Measurements from ENCODE around the gene SRPX.

DNA sequence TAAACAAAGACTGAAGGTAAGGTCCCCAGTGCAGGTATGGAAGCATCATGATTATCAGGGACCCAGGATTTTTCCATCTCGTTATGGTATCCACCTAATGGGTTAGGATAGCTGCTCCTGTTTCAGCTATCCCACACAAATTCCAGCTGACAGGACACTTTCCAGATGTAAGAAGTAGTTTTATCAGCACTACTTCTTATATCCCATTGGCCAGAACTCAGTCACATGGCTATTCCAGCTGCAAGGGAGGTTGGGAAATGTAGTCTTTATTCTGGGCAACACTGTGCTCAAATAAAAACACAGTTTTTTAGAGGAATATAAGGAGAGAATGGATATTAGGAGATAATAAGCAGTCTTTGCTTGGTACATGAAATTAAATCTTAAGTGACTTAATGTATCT is 96.7 kb downstream of the SRPX start:
- TF ChIP-seq MED13 (CRISPR knock-in tag; IDR thresholded peaks at IDR 0.05) (no peak), EED (CRISPR knock-in tag; IDR thresholded peaks at IDR 0.05) (no peak), ZNF496 (CRISPR knock-in tag; IDR thresholded peaks at IDR 0.05; ENCODE audit: insufficient replicate concordance) (no peak), ZNF253 (CRISPR knock-in tag; IDR thresholded peaks at IDR 0.05; ENCODE audit: borderline replicate concordance) (no peak), ZFP41 (CRISPR knock-in tag; IDR thresholded peaks at IDR 0.05; ENCODE audit: borderline replicate concordance) (no peak), POLR2AphosphoS5 (IDR thresholded peaks at IDR 0.05; ENCODE audit: low read depth, low read length) (no peak), POLR2A (IDR thresholded peaks at IDR 0.05; ENCODE audit: insufficient read depth in 1 of 2, low read depth in 2 of 2, low read length in 2 of 2) (no peak), ZFP37 (CRISPR knock-in tag; IDR thresholded peaks at IDR 0.05; ENCODE audit: borderline replicate concordance) (no peak)
- TF ChIP-seq, protein P1, sequence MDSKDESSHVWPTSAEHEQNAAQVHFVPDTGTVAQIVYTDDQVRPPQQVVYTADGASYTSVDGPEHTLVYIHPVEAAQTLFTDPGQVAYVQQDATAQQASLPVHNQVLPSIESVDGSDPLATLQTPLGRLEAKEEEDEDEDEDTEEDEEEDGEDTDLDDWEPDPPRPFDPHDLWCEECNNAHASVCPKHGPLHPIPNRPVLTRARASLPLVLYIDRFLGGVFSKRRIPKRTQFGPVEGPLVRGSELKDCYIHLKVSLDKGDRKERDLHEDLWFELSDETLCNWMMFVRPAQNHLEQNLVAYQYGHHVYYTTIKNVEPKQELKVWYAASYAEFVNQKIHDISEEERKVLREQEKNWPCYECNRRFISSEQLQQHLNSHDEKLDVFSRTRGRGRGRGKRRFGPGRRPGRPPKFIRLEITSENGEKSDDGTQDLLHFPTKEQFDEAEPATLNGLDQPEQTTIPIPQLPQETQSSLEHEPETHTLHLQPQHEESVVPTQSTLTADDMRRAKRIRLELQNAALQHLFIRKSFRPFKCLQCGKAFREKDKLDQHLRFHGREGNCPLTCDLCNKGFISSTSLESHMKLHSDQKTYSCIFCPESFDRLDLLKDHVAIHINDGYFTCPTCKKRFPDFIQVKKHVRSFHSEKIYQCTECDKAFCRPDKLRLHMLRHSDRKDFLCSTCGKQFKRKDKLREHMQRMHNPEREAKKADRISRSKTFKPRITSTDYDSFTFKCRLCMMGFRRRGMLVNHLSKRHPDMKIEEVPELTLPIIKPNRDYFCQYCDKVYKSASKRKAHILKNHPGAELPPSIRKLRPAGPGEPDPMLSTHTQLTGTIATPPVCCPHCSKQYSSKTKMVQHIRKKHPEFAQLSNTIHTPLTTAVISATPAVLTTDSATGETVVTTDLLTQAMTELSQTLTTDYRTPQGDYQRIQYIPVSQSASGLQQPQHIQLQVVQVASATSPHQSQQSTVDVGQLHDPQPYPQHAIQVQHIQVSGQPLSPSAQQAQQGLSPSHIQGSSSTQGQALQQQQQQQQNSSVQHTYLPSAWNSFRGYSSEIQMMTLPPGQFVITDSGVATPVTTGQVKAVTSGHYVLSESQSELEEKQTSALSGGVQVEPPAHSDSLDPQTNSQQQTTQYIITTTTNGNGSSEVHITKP (CRISPR knock-in tag; IDR thresholded peaks at IDR 0.05; ENCODE audit: low read depth): no peak
- TF ChIP-seq, protein P2, sequence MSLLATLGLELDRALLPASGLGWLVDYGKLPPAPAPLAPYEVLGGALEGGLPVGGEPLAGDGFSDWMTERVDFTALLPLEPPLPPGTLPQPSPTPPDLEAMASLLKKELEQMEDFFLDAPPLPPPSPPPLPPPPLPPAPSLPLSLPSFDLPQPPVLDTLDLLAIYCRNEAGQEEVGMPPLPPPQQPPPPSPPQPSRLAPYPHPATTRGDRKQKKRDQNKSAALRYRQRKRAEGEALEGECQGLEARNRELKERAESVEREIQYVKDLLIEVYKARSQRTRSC (CRISPR knock-in tag; IDR thresholded peaks at IDR 0.05; ENCODE audit: low read depth): no peak
- TF ChIP-seq, protein P3, sequence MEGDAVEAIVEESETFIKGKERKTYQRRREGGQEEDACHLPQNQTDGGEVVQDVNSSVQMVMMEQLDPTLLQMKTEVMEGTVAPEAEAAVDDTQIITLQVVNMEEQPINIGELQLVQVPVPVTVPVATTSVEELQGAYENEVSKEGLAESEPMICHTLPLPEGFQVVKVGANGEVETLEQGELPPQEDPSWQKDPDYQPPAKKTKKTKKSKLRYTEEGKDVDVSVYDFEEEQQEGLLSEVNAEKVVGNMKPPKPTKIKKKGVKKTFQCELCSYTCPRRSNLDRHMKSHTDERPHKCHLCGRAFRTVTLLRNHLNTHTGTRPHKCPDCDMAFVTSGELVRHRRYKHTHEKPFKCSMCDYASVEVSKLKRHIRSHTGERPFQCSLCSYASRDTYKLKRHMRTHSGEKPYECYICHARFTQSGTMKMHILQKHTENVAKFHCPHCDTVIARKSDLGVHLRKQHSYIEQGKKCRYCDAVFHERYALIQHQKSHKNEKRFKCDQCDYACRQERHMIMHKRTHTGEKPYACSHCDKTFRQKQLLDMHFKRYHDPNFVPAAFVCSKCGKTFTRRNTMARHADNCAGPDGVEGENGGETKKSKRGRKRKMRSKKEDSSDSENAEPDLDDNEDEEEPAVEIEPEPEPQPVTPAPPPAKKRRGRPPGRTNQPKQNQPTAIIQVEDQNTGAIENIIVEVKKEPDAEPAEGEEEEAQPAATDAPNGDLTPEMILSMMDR (CRISPR knock-in tag; IDR thresholded peaks at IDR 0.05): no peak
